A549 (cell line): ENCODE results near the gene ZBTB39.

Source experiments
- CEBPB ChIP-seq, 2 experiments: fragments of >200 bp in 1 of 2; sonication (Bioruptor Twin) in 1 of 2; formaldehyde crosslinking in 1 of 2; IDR thresholded peaks; 2 replicates each; pipeline ENCODE4 v1.6.1; 2012 to 2016
- CTCF ChIP-seq: fragments of >200 bp; sonication (Bioruptor Twin); formaldehyde crosslinking; IDR thresholded peaks from 3 replicates; pipeline ENCODE4 v1.5.1; 2016
- E2F6 ChIP-seq: IDR thresholded peaks from 2 replicates; pipeline ENCODE4 v1.6.1; 2012; ENCODE audit warnings: low read depth, borderline replicate concordance
- EP300 ChIP-seq, 2 experiments: fragments of >200 bp; sonication (Bioruptor Twin); formaldehyde crosslinking; IDR thresholded peaks; 2 replicates in 1 of 2; 3 replicates in 1 of 2; pipeline ENCODE4 v1.6.1; 2016 to 2017
- HDAC2 ChIP-seq: fragments of 200-600 bp; sonication (generic); IDR thresholded peaks from 2 replicates; pipeline ENCODE4 v1.6.1; 2016
- HOXA7 ChIP-seq: fragments of 250-450 bp; sonication (Bioruptor Pico); IDR thresholded peaks from 2 replicates; pipeline ENCODE4 v1.5.0; 2020; ENCODE audit warnings: mild to moderate bottlenecking, moderate library complexity
- MAX ChIP-seq: IDR thresholded peaks from 2 replicates; pipeline ENCODE4 v1.6.1; 2012
- RAD21 ChIP-seq, 2 experiments: fragments of >200 bp in 1 of 2; sonication (Bioruptor Twin) in 1 of 2; formaldehyde crosslinking in 1 of 2; IDR thresholded peaks in 1 of 2; conservative IDR thresholded peaks in 1 of 2; 2 replicates in 1 of 2; 3 replicates in 1 of 2; pipeline ENCODE4 v1.6.1; 2012 to 2018; ENCODE audit warnings: inconsistent platforms in 1 of 2
- RFX5 ChIP-seq: fragments of 450-650 bp; IDR thresholded peaks from 2 replicates; pipeline ENCODE4 v1.7.1; 2014; ENCODE audit warnings: antibody characterized with exemption, mild to moderate bottlenecking, moderate library complexity
- SMC3 ChIP-seq: fragments of >200 bp; sonication (Bioruptor Twin); formaldehyde crosslinking; IDR thresholded peaks from 3 replicates; pipeline ENCODE4 v1.6.1; 2018; ENCODE audit warnings: inconsistent platforms

- TF ChIP-seq CTCF, result no peak
- no peak for TF ChIP-seq E2F6
- TF ChIP-seq HOXA7 (CRISPR knock-in tag), result no peak
- TF ChIP-seq SMC3, result no peak
- TF ChIP-seq RFX5, result no peak
- TF ChIP-seq CEBPB (IDR thresholded peaks at IDR 0.05), result no peak
- no peak for TF ChIP-seq EP300 (IDR thresholded peaks at IDR 0.05)
- TF ChIP-seq HDAC2, result no peak
- TF ChIP-seq RAD21 (conservative IDR thresholded peaks at IDR 0.05 in 1 of 2, IDR thresholded peaks at IDR 0.05 in 1 of 2), result no peak
- no peak for TF ChIP-seq MAX
Observed at GRCh38 chr12:57048423-57049118, 42.2 kb upstream of the ZBTB39 start.
